ENCODE measurements around the gene NARF. TPM values are rescaled to one million over a fixed set of nuclear protein-coding genes. Genes with fewer than 3 reads are reported as not detected.

The NARF gene
- total RNA-seq, 1 experiment from 2014 or later, result 96.7 TPM

GRCh38 chr17:82428546-82428945, 30.0 kb upstream of the NARF start:
- H3K4me1 Mint-ChIP-seq, result no peaks in the 10 kb centered on the region
- H3K36me3 Mint-ChIP-seq, result no peaks in the 10 kb centered on the region
- CTCF ChIA-PET, result no interaction called here
- no peaks in the 10 kb centered on the region for H3K9me3 Mint-ChIP-seq
- POLR2A ChIA-PET, result no interaction called here
- TF ChIP-seq JAZF1 (CRISPR knock-in tag; IDR thresholded peaks at IDR 0.05) (no peak), MYBL2 (CRISPR knock-in tag; IDR thresholded peaks at IDR 0.05) (no peak), NFATC4 (CRISPR knock-in tag; IDR thresholded peaks at IDR 0.05) (no peak), HMGXB4 (CRISPR knock-in tag; IDR thresholded peaks at IDR 0.05) (no peak), ZNF532 (CRISPR knock-in tag; IDR thresholded peaks at IDR 0.05; ENCODE audit: borderline replicate concordance) (no peak), IRF2 (CRISPR knock-in tag; IDR thresholded peaks at IDR 0.05; ENCODE audit: borderline replicate concordance, low read depth) (no peak), MXD4 (CRISPR knock-in tag; IDR thresholded peaks at IDR 0.05; ENCODE audit: borderline replicate concordance) (no peak), ZNF121 (CRISPR knock-in tag; IDR thresholded peaks at IDR 0.05) (no peak), ATF1 (CRISPR knock-in tag; IDR thresholded peaks at IDR 0.05) (no peak), GABPB1 (CRISPR knock-in tag; IDR thresholded peaks at IDR 0.05) (no peak), MLX (CRISPR knock-in tag; IDR thresholded peaks at IDR 0.05) (no peak), USF1 (CRISPR knock-in tag; IDR thresholded peaks at IDR 0.05) (no peak), ZNF671 (CRISPR knock-in tag; IDR thresholded peaks at IDR 0.05) (no peak)
- H3K4me3 Mint-ChIP-seq, result no peak overlapping the region
- H3K27ac Mint-ChIP-seq, result no peak overlapping the region
- H3K27me3 Mint-ChIP-seq (ENCODE audit: low read depth), result no peaks in the 10 kb centered on the region
- DNase-seq (ENCODE audit: low spot score), result no peak
- ATAC-seq, result no peak

- no peak overlapping the region for H3K27ac Mint-ChIP-seq
- ATAC-seq (no peak), DNase-seq (ENCODE audit: low spot score) (no peak)
- H3K36me3 Mint-ChIP-seq, result no peaks in the 10 kb centered on the region
- TF ChIP-seq E2F5 (CRISPR knock-in tag; IDR thresholded peaks at IDR 0.05), result no peak
- no peak for TF ChIP-seq ZNF423 (CRISPR knock-in tag; IDR thresholded peaks at IDR 0.05)
- TF ChIP-seq NFATC4 (CRISPR knock-in tag; IDR thresholded peaks at IDR 0.05), result no peak
- no peaks in the 10 kb centered on the region for H3K9me3 Mint-ChIP-seq
- ChIA-PET CTCF (interaction anchor here (0.6 kb wide), 1 partner anchor 155 kb away, joined by 3 read pairs; no protein-coding TSS in a partner anchor), POLR2A (no interaction called here)
- no peak overlapping the region for H3K4me3 Mint-ChIP-seq
- H3K4me1 Mint-ChIP-seq, result no peaks in the 10 kb centered on the region
- no peaks in the 10 kb centered on the region for H3K27me3 Mint-ChIP-seq (ENCODE audit: low read depth)
These were observed 28.7 kb upstream of the NARF start for GRCh38 chr17:82429824-82430223.

GRCh38 chr17:82432017-82432416, 26.5 kb upstream of the NARF start:
- ChIA-PET CTCF (interaction anchor here (0.6 kb wide), 1 partner anchor 187 kb away, joined by 3 read pairs; no protein-coding TSS in a partner anchor), POLR2A (no interaction called here)
- no peaks in the 10 kb centered on the region for H3K9me3 Mint-ChIP-seq
- H3K4me1 Mint-ChIP-seq, result no peaks in the 10 kb centered on the region
- no peak overlapping the region for H3K4me3 Mint-ChIP-seq
- no peaks in the 10 kb centered on the region for H3K36me3 Mint-ChIP-seq
- no peak overlapping the region for H3K27ac Mint-ChIP-seq
- no peaks in the 10 kb centered on the region for H3K27me3 Mint-ChIP-seq (ENCODE audit: low read depth)
- ATAC-seq (no peak), DNase-seq (ENCODE audit: low spot score) (no peak)
- TF ChIP-seq ZBTB43 (CRISPR knock-in tag; IDR thresholded peaks at IDR 0.05) (no peak), IRF2 (CRISPR knock-in tag; IDR thresholded peaks at IDR 0.05; ENCODE audit: borderline replicate concordance, low read depth) (no peak), CDX4 (CRISPR knock-in tag; IDR thresholded peaks at IDR 0.05; ENCODE audit: borderline replicate concordance) (no peak), PRRX2 (CRISPR knock-in tag; IDR thresholded peaks at IDR 0.05) (no peak), E2F1 (CRISPR knock-in tag; IDR thresholded peaks at IDR 0.05) (no peak), TEAD1 (CRISPR knock-in tag; IDR thresholded peaks at IDR 0.05) (no peak)

Data from WTC11 (cell line).